ENCODE measurements around the gene OAS1. TPM values are rescaled to one million over a fixed set of nuclear protein-coding genes. Genes with fewer than 3 reads are reported as not detected.

Gene OAS1
- total RNA-seq, 1 donor from 2014 or later = 0.38 TPM

GRCh38 chr12:112885236-112885635 lies 21.5 kb upstream of the OAS1 start:
- peaks cover 49% of the 10 kb centered on the region for H3K27me3 Mint-ChIP-seq
- TF ChIP-seq CTCF (IDR thresholded peaks at IDR 0.05; ENCODE audit: unreplicated experiment) = no peak
- no peaks in the 10 kb centered on the region for H3K36me3 Mint-ChIP-seq (ENCODE audit: insufficient read depth)
- DNase-seq (ENCODE audit: low spot score, unreplicated experiment) = no peak
- H3K4me1 Mint-ChIP-seq (ENCODE audit: low read depth) = no peaks in the 10 kb centered on the region
- no peak overlapping the region for H3K27ac Mint-ChIP-seq
- peaks cover 5% of the 10 kb centered on the region for H3K9me3 Mint-ChIP-seq (ENCODE audit: low read depth)
- H3K4me3 Mint-ChIP-seq (ENCODE audit: low read depth) = no peak overlapping the region

- H3K27me3 Mint-ChIP-seq = peaks cover 33% of the 10 kb centered on the region
- no peak for DNase-seq (ENCODE audit: low spot score, unreplicated experiment)
- no peak overlapping the region for H3K27ac Mint-ChIP-seq
- TF ChIP-seq CTCF (IDR thresholded peaks at IDR 0.05; ENCODE audit: unreplicated experiment) = no peak
- H3K9me3 Mint-ChIP-seq (ENCODE audit: low read depth) = peaks cover 5% of the 10 kb centered on the region
- H3K36me3 Mint-ChIP-seq (ENCODE audit: insufficient read depth) = no peaks in the 10 kb centered on the region
- H3K4me1 Mint-ChIP-seq (ENCODE audit: low read depth) = no peaks in the 10 kb centered on the region
- H3K4me3 Mint-ChIP-seq (ENCODE audit: low read depth) = no peak overlapping the region
Observed at GRCh38 chr12:112887550-112887949, 19.2 kb upstream of the OAS1 start.

GRCh38 chr12:112891093-112892024 lies 15.4 kb upstream of the OAS1 start:
- peaks cover 24% of the 10 kb centered on the region for H3K27me3 Mint-ChIP-seq
- no peak overlapping the region for H3K4me3 Mint-ChIP-seq (ENCODE audit: low read depth)
- H3K9me3 Mint-ChIP-seq (ENCODE audit: low read depth) = no peaks in the 10 kb centered on the region
- no peak for TF ChIP-seq CTCF (IDR thresholded peaks at IDR 0.05; ENCODE audit: unreplicated experiment)
- no peaks in the 10 kb centered on the region for H3K36me3 Mint-ChIP-seq (ENCODE audit: insufficient read depth)
- no peak overlapping the region for H3K27ac Mint-ChIP-seq
- H3K4me1 Mint-ChIP-seq (ENCODE audit: low read depth) = no peaks in the 10 kb centered on the region
- no peak for DNase-seq (ENCODE audit: low spot score, unreplicated experiment)

DNA sequence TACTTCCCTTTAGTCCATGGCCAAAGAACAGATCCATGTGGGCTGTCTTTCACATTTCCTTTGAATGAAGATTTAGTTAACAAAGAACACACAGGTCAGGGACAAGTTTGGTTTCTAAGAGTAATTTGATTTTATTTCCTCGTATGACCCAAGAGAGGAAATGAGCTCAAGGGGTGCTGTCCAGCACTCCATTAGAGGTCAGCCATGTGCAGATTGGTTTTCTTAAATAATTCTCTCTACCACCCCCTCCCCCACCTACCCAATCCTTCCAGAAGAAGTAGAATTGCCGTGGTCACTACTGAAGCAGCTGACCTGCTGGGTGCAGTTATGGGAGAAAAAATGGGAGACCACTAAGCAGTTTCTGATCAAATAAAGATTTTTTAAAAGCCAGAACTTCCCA lies 13.9 kb upstream of the OAS1 start:
- H3K9me3 Mint-ChIP-seq (ENCODE audit: low read depth) = no peaks in the 10 kb centered on the region
- H3K36me3 Mint-ChIP-seq (ENCODE audit: insufficient read depth) = no peaks in the 10 kb centered on the region
- no peaks in the 10 kb centered on the region for H3K4me1 Mint-ChIP-seq (ENCODE audit: low read depth)
- TF ChIP-seq CTCF (IDR thresholded peaks at IDR 0.05; ENCODE audit: unreplicated experiment) = no peak
- H3K27ac Mint-ChIP-seq = no peak overlapping the region
- H3K4me3 Mint-ChIP-seq (ENCODE audit: low read depth) = no peak overlapping the region
- peaks cover 34% of the 10 kb centered on the region for H3K27me3 Mint-ChIP-seq
- DNase-seq (ENCODE audit: low spot score, unreplicated experiment) = no peak

DNA sequence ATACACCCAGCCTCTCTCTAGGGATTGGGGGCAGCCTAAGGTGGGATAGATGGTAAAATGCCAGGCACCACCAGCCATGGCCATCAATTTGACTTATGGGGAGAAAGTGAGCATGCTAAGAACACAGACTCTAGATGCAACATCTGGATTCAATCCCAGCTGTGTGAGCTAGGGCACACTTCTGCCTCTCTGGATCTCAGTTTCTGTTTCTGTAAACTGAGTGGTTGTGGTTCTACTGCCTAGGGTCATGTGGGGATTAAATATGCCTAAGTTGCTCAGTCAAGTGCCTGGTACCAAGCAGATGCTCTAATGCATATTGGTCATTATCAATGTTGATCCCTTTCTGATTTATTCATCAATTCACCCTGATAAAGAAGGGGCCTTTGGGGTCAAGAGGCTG lies 12.6 kb upstream of the OAS1 start:
- H3K27me3 Mint-ChIP-seq = peaks cover 45% of the 10 kb centered on the region
- H3K4me3 Mint-ChIP-seq (ENCODE audit: low read depth) = no peak overlapping the region
- H3K27ac Mint-ChIP-seq = no peak overlapping the region
- no peaks in the 10 kb centered on the region for H3K4me1 Mint-ChIP-seq (ENCODE audit: low read depth)
- no peaks in the 10 kb centered on the region for H3K9me3 Mint-ChIP-seq (ENCODE audit: low read depth)
- no peak for TF ChIP-seq CTCF (IDR thresholded peaks at IDR 0.05; ENCODE audit: unreplicated experiment)
- DNase-seq (ENCODE audit: low spot score, unreplicated experiment) = no peak
- H3K36me3 Mint-ChIP-seq (ENCODE audit: insufficient read depth) = no peaks in the 10 kb centered on the region

Measured in progenitor cell of endocrine pancreas (in vitro differentiated cells).